ENCODE data around the gene DHRSX. TPM values are rescaled to one million over a fixed set of nuclear protein-coding genes. Genes with fewer than 3 reads are reported as not detected.
A peak's percentile ranks its signal among the peaks of the same experiment; 100 is the strongest.

Gene DHRSX
- total and polyA plus RNA-seq, 2 of the 8 experiments (the other 6 are each of a cell fraction or from before 2014, with no cell fraction given), result 35.1 to 43.4 TPM

DNA sequence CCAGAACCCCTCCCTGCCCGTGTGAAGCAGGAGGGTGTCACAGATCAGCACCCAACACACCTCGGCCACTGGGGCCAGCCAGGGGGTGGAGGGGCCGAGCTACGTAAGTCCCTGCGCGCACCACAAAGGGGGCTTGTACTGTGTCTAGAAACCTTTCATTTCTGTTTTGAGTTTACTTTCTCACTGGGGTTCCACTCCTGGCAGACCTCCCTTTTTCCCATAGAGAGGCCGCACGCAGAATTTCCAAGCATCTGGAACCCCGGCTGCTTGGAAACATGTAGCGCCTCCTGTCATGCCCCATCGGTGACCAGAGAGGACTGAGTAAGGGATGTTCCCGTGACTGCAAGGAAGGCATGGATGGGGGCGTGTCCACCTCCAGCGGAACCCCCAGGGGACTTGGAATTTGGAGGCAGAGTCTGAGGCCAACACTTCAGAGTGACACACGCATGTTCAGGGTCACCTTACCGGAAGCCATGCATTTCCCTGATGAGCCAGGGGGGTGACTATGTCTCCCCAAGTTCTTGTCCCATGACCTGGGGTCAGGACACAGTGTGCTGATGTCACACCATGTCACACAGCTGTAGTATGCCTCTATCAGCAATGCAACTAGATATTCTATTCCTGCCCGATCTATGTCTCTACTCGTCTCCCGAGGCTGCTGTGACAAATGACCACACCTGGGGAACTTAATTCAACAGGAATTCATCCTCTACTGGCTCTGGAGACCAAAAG is 105.3 kb downstream of the DHRSX start:
- H3K27me3 ChIP-seq (replicated peaks in 1 of 4; ENCODE audit: control insufficient read depth in 3 of 4, extremely low read depth in 1 of 4, insufficient read depth in 3 of 4, low read length in 3 of 4), result no peaks in the 10 kb centered on the region
- H2AFZ ChIP-seq (ENCODE audit: low read length), result no peak overlapping the region
- H2BK12ac ChIP-seq (ENCODE audit: low read depth, low read length), result 0 out of 2 replicates have a peak overlapping the region, but pooled peaks have one; percentile 60
- 92% methylated on average over 19 of the region's 19 CpGs; no CpG with 5 or more reads in 1 of the 2 experiments for WGBS, 2 experiments (ENCODE audit: extremely low coverage in 1 of 2, insufficient coverage in 1 of 2, insufficient read length in 1 of 2, insufficient replicate concordance in 2 of 2, low coverage in 1 of 2, low lambda C conversion rate in 2 of 2, missing lambda C conversion rate in 1 of 2)
- H3K23me2 ChIP-seq (ENCODE audit: low read depth, low read length), result no peaks in the 10 kb centered on the region
- no peak overlapping the region for H2BK20ac ChIP-seq (ENCODE audit: low read length)
- H3K9me3 ChIP-seq (ENCODE audit: insufficient read depth in 2 of 2, low read depth in 1 of 2, low read length in 1 of 2), result peaks cover 5 to 6% of the 10 kb centered on the region in 2 experiments
- H3K18ac ChIP-seq (ENCODE audit: extremely low read depth, low read length), result no peak overlapping the region; the same call in 1 of the 2 replicates
- H4K91ac ChIP-seq (replicated peaks; ENCODE audit: insufficient read length, low read length), result peak overlapping the region; percentile 44
- no peak overlapping the region for H3K4ac ChIP-seq (replicated peaks; ENCODE audit: insufficient read length, low read depth, low read length)
- 0 out of 2 replicates have a peak overlapping the region, but pooled peaks have one; percentile 34 for H3K27ac ChIP-seq (ENCODE audit: low read depth, low read length)
- ChIA-PET CTCF (ENCODE audit: partially characterized antibody) (no interaction called here), POLR2A (ENCODE audit: partially characterized antibody) (no interaction called here)
- no peak for FAIRE-seq
- peaks cover 0 to 9% of the 10 kb centered on the region in 2 experiments; a peak in 1 of 4 replicates for H3K79me2 ChIP-seq (ENCODE audit: control insufficient read depth in 1 of 2, insufficient read depth in 2 of 2, low read length in 2 of 2)
- no peak overlapping the region for H3K4me3 ChIP-seq (ENCODE audit: extremely low read depth in 1 of 4, insufficient read depth in 2 of 4, low read depth in 3 of 4, low read length in 4 of 4)
- H4K8ac ChIP-seq (ENCODE audit: extremely low read depth, insufficient read depth, low read length), result no peak overlapping the region
- H3K23ac ChIP-seq (ENCODE audit: insufficient read length), result no peak overlapping the region
- no peak for DNase-seq (ENCODE audit: low read depth in 1 of 2, low spot score in 2 of 2)
- no peak overlapping the region for H3K14ac ChIP-seq (ENCODE audit: insufficient read length)
- H2BK5ac ChIP-seq (ENCODE audit: low read depth, low read length), result peak overlapping the region; percentile 35; the same call in 1 of the 2 replicates
- H2BK120ac ChIP-seq (replicated peaks; ENCODE audit: low read depth, low read length), result no peak overlapping the region
- H4K5ac ChIP-seq (ENCODE audit: insufficient read length, low read depth, low read length), result no peak overlapping the region
- H3K4me1 ChIP-seq (replicated peaks in 1 of 4; ENCODE audit: control insufficient read depth in 3 of 4, insufficient read depth in 4 of 4, low read length in 3 of 4), result peaks cover 0 to 4% (median under 1%) of the 10 kb centered on the region in 4 experiments; a peak in 2 of 7 replicates
- H3K4me2 ChIP-seq (ENCODE audit: insufficient read depth in 1 of 2, low read depth in 2 of 2, low read length in 2 of 2), result no peak overlapping the region
- no peak overlapping the region for H2BK15ac ChIP-seq (ENCODE audit: low read length)
- peaks cover 6% of the 10 kb centered on the region; the same call in 1 of the 2 replicates for H3K79me1 ChIP-seq (ENCODE audit: low read depth, low read length)
- H4K20me1 ChIP-seq (replicated peaks in 1 of 2; ENCODE audit: control insufficient read depth in 1 of 2, insufficient read depth in 2 of 2, low read length in 2 of 2), result peaks cover 0 to 7% of the 10 kb centered on the region in 2 experiments
- peaks cover 0 to 13% (median 7%) of the 10 kb centered on the region in 4 experiments; a peak in 5 of 8 replicates for H3K36me3 ChIP-seq (ENCODE audit: control insufficient read depth in 2 of 4, insufficient read depth in 4 of 4, low read length in 3 of 4)
- no peak overlapping the region for H3K56ac ChIP-seq (replicated peaks; ENCODE audit: insufficient read length, low read depth, low read length)
- 0 out of 2 replicates have a peak overlapping the region, but pooled peaks have one; percentile 53 for H2AK5ac ChIP-seq (ENCODE audit: low read depth, low read length)
- no peak overlapping the region for H3K9ac ChIP-seq (replicated peaks in 1 of 4; ENCODE audit: extremely low read depth in 1 of 4, low read depth in 3 of 4, low read length in 3 of 4)
- no peak for TF ChIP-seq SP2 (IDR thresholded peaks at IDR 0.05; ENCODE audit: low read length)
- no peak for TF ChIP-seq RNF2 (IDR thresholded peaks at IDR 0.05; ENCODE audit: borderline replicate concordance, low read depth, low read length, missing control alignments, poor library complexity, severe bottlenecking)
- TF ChIP-seq CTBP2 (IDR thresholded peaks at IDR 0.05; ENCODE audit: borderline replicate concordance, insufficient read depth, insufficient read length, low read length), result no peak
- no peak for TF ChIP-seq POLR2A (IDR thresholded peaks at IDR 0.05; ENCODE audit: control extremely low read depth in 1 of 2, low read depth in 2 of 2, low read length in 2 of 2)
- TF ChIP-seq SP4 (IDR thresholded peaks at IDR 0.05; ENCODE audit: low read length), result no peak
- no peak for TF ChIP-seq SIN3A (conservative IDR thresholded peaks at IDR 0.05 in 1 of 2, IDR thresholded peaks at IDR 0.05 in 1 of 2; ENCODE audit: low read depth in 1 of 2, low read length in 2 of 2)
- no peak for TF ChIP-seq CHD2 (IDR thresholded peaks at IDR 0.05; ENCODE audit: low read length)
- TF ChIP-seq MAFK (IDR thresholded peaks at IDR 0.05; ENCODE audit: low read depth, low read length), result no peak
- no peak for TF ChIP-seq ATF3 (IDR thresholded peaks at IDR 0.05; ENCODE audit: insufficient read depth, low read depth, low read length)
- no peak for TF ChIP-seq CEBPB (IDR thresholded peaks at IDR 0.05; ENCODE audit: low read depth, low read length)
- TF ChIP-seq SRF (IDR thresholded peaks at IDR 0.05; ENCODE audit: low read depth, low read length), result no peak
- no peak for TF ChIP-seq TCF12 (IDR thresholded peaks at IDR 0.05; ENCODE audit: low read depth, low read length)
